HG03460 (cell line): Measurements from ENCODE around the gene DCAF6.

ENCODE experiments used
- ATAC-seq: cut with Tn5 transposase; IDR thresholded peaks from one replicate; pipeline ENCODE4 v1.9.1; 2021; ENCODE audit not compliant: unreplicated experiment

Gene DCAF6

GRCh38 chr1:168083456-168084325 is 147.2 kb downstream of the DCAF6 start:
- no peak for ATAC-seq

GRCh38 chr1:168084396-168085231 is 148.1 kb downstream of the DCAF6 start:
- no peak for ATAC-seq

GRCh38 chr1:168085401-168085872 is 149.0 kb downstream of the DCAF6 start:
- no peak for ATAC-seq

GRCh38 chr1:168086438-168086837 is 150.0 kb downstream of the DCAF6 start:
- no peak for ATAC-seq

- ATAC-seq: no peak
Observed at GRCh38 chr1:168087696-168088095, 151.2 kb downstream of the DCAF6 start.

- ATAC-seq: no peak
Observed at GRCh38 chr1:168088511-168089325, 152.2 kb downstream of the DCAF6 start.

- no peak for ATAC-seq
Observed at GRCh38 chr1:168089326-168089978, 153.0 kb downstream of the DCAF6 start.

- ATAC-seq: no peak
Observed at GRCh38 chr1:168089979-168090337, 153.5 kb downstream of the DCAF6 start.

- ATAC-seq: no peak
Observed at GRCh38 chr1:168090395-168090794, 153.9 kb downstream of the DCAF6 start.

GRCh38 chr1:168091063-168091462 is 154.6 kb downstream of the DCAF6 start:
- no peak for ATAC-seq

GRCh38 chr1:168091720-168092550 is 155.5 kb downstream of the DCAF6 start:
- no peak for ATAC-seq

GRCh38 chr1:168092566-168093355 is 156.3 kb downstream of the DCAF6 start:
- no peak for ATAC-seq

GRCh38 chr1:168093616-168094015 is 157.1 kb downstream of the DCAF6 start:
- no peak for ATAC-seq

- ATAC-seq: no peak
Observed at GRCh38 chr1:168095476-168095875, 159.0 kb downstream of the DCAF6 start.

GRCh38 chr1:168096296-168097165 is 160.0 kb downstream of the DCAF6 start:
- ATAC-seq: no peak

- ATAC-seq: no peak
Observed at GRCh38 chr1:168097921-168098528, 161.5 kb downstream of the DCAF6 start.

- ATAC-seq: no peak
Observed at GRCh38 chr1:168098534-168099320, 162.2 kb downstream of the DCAF6 start.
